Lung (tissue), 12 donors: Measurements from ENCODE around the gene MTUS2. TPM values are rescaled to one million over a fixed set of nuclear protein-coding genes. Genes with fewer than 3 reads are reported as not detected.

Experiments
- ATAC-seq: fragments of 200-7000 bp; cut with Tn5 transposase; one replicate; pipeline ENCODE4 v1.9.1; 2020; ENCODE audit warnings: moderate number of reproducible peaks; ENCODE audit not compliant: insufficient read depth, low FRiP score
- DNase-seq, 3 donors: peaks; one replicate each; pipeline ENCODE4 v3.0.0-alpha.2; 2013 to 2017
- H3K27ac ChIP-seq, 2 donors: one replicate each; pipeline ENCODE4 v1.5.1; 2013; ENCODE audit warnings: mild to moderate bottlenecking in 2 of 2, moderate library complexity in 2 of 2, control low read depth in 1 of 2, inconsistent platforms in 1 of 2, low read depth in 1 of 2, low read length in 1 of 2
- H3K27me3 ChIP-seq, 3 donors: one replicate each; pipeline ENCODE4 v1.5.1; 2013; ENCODE audit warnings: low read length in 2 of 3; ENCODE audit not compliant: control insufficient read depth in 3 of 3, insufficient read depth in 3 of 3
- H3K36me3 ChIP-seq, 4 donors: one replicate each; pipeline ENCODE4 v1.5.1; 2013; ENCODE audit warnings: low read length in 4 of 4, mild to moderate bottlenecking in 1 of 4, moderate library complexity in 1 of 4; ENCODE audit not compliant: control insufficient read depth in 4 of 4, insufficient read depth in 4 of 4
- H3K4me1 ChIP-seq, 5 donors: one replicate each; pipeline ENCODE4 v1.5.1; 2013; ENCODE audit warnings: low read length in 5 of 5, mild to moderate bottlenecking in 2 of 5, moderate library complexity in 1 of 5; ENCODE audit not compliant: control insufficient read depth in 5 of 5, insufficient read depth in 5 of 5
- H3K4me3 ChIP-seq: one replicate; pipeline ENCODE4 v1.5.1; 2013; ENCODE audit warnings: mild to moderate bottlenecking, control low read depth, moderate library complexity
- H3K9ac ChIP-seq, 2 donors: one replicate each; pipeline ENCODE4 v1.5.1; 2013; ENCODE audit warnings: low read length in 2 of 2, control low read depth in 1 of 2; ENCODE audit not compliant: insufficient read depth in 1 of 2
- H3K9me3 ChIP-seq, 4 donors: one replicate each; pipeline ENCODE4 v1.5.1; 2013; ENCODE audit warnings: low read length in 3 of 4, mild to moderate bottlenecking in 1 of 4, moderate library complexity in 1 of 4; ENCODE audit not compliant: control insufficient read depth in 4 of 4, insufficient read depth in 3 of 4
- WGBS, 2 donors: extraction: QIAGEN DNeasy Blood & Tissue Kit; methylation state at CpG; one replicate each; pipeline ENCODE4 v1.1.7; 2013; 5-methylcytosine and 5-hydroxymethylcytosine counted together
- polyA plus RNA-seq, 2 donors: library from polyadenylated mRNA; stranded (reverse); fragments of 200-250 nt; gene quantifications; one replicate each; pipeline ENCODE4 v1.2.1, GENCODE V29; 2013
- total RNA-seq, 2 donors: library from RNA; depleted of rRNA in 1 of 2; stranded (reverse); fragments of >200 nt in 1 of 2; gene quantifications; one replicate each; pipeline ENCODE4 v1.2.1, GENCODE V29; 2014 to 2021
- TF ChIP-seq, protein P1 (sequence below): IDR thresholded peaks from 2 replicates; pipeline ENCODE4 v1.5.1; 2012; ENCODE audit warnings: mild to moderate bottlenecking; ENCODE audit errors: control extremely low read depth, extremely low read depth
- donor health status: control.
- donor health status: control.
- donor health status: Bipolar disorder and iron deficiency.
- donor health status: healthy.
- donor health status: DM: yes; HTN: yes; CAD: no.

The MTUS2 gene
- total and polyA plus RNA-seq, 4 donors = 0.03 to 0.54 (median 0.08) TPM

DNA sequence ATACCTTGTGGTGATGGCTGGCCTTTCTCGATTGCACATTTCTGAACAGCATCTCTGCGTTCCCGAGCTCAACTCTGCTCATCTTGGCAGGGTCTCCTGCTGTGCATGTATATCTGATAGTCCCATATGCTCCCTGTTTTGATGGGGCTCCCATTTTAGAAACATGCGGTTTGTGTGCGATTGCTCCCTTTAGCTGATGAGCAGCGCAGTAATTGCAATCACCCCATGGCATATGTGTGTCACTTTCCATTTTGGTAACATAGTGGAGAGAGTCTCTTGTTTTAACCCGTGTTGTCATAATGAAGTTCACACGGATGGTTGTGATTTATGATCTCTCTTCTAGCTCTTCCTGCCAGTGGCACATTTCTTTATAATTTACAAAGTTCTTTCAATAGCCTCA, 144.7 kb downstream of the MTUS2 start:
- Histone ChIP-seq H3K27ac (no peak overlapping the region), H3K9me3 (no peaks in the 10 kb centered on the region), H3K4me1 (peaks cover 0 to 7% (median 0%) of the 10 kb centered on the region in 5 donors), H3K27me3 (no peaks in the 10 kb centered on the region), H3K36me3 (no peaks in the 10 kb centered on the region), H3K9ac (no peak overlapping the region), H3K4me3 (no peak overlapping the region)
- ATAC-seq (no peak), DNase-seq (no peak)
- TF ChIP-seq, protein P1, sequence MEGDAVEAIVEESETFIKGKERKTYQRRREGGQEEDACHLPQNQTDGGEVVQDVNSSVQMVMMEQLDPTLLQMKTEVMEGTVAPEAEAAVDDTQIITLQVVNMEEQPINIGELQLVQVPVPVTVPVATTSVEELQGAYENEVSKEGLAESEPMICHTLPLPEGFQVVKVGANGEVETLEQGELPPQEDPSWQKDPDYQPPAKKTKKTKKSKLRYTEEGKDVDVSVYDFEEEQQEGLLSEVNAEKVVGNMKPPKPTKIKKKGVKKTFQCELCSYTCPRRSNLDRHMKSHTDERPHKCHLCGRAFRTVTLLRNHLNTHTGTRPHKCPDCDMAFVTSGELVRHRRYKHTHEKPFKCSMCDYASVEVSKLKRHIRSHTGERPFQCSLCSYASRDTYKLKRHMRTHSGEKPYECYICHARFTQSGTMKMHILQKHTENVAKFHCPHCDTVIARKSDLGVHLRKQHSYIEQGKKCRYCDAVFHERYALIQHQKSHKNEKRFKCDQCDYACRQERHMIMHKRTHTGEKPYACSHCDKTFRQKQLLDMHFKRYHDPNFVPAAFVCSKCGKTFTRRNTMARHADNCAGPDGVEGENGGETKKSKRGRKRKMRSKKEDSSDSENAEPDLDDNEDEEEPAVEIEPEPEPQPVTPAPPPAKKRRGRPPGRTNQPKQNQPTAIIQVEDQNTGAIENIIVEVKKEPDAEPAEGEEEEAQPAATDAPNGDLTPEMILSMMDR = no peak
- WGBS, 2 donors = 88% methylated on average over 8 of the region's 8 CpGs

DNA sequence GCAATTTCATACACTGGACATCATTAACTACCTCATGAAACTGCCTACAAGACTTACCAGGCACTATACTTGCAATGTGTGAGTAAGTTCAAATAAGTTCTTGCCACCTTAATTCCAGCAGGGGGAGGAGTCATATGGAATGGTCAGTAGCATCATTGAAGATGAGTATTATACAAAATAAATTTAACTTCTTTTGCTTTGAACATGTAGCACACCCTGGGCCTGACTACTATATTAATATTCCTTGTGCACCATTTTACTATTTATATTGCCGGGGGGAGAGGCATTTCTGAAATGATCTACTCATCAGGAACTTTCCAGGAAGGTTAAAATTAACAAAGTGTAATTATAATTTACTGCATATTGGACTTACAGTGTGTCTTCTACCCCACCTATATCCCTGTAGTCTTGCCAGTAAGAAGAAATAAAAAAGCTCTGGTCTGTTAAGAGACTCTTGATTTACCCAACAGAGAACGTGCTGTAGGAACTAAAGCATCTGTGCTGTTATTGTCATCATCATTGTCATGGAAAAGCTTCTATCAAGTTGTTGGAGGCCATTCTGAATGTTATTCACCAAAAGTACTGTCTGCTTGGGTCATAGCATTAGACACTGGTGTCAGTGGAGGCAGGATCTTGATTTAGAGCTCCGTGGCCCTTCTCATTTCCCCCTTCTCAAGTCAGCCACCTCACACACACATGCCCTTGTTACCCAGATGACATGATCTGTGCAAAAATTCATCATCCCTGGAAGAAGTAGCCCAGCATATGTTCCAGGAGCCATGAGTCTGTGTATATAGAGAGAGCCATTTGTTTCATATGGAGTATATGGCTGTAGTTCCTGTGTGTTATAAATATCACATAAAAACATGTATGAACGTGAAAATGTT, 147.1 kb downstream of the MTUS2 start:
- H3K27me3 ChIP-seq = no peaks in the 10 kb centered on the region
- TF ChIP-seq, protein P1 = no peak
- H3K9ac ChIP-seq = no peak overlapping the region
- 76 to 86% methylated on average over 4 of the region's 4 CpGs for WGBS, 2 donors
- no peak overlapping the region for H3K4me3 ChIP-seq
- no peak overlapping the region for H3K27ac ChIP-seq
- no peak for DNase-seq
- H3K36me3 ChIP-seq = no peaks in the 10 kb centered on the region
- ATAC-seq = no peak
- no peaks in the 10 kb centered on the region for H3K9me3 ChIP-seq
- peaks cover 0 to 7% (median 0%) of the 10 kb centered on the region in 5 donors for H3K4me1 ChIP-seq

DNA sequence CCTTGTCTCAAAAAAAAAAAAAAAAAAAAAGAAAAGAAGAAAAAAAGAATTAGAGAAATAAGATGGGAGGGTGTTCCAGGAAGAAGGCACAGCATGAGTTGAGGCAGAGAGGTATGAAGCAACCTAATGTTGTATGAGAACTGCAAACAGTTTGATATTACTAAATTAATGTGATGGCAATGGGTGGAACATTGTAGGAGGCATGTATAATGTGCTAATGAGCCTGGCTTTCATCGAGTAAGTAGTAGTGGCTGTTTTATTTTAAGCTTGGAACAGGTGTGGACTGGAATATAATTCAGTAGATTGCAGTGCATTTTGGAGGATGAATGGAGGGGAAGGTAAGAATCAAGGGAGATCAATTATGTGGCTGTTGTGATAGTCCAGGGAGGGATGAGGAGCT, 156.1 kb downstream of the MTUS2 start:
- TF ChIP-seq, protein P1 = no peak
- ATAC-seq (no peak), DNase-seq (no peak)
- H3K9me3 ChIP-seq = no peaks in the 10 kb centered on the region
- no peaks in the 10 kb centered on the region for H3K4me1 ChIP-seq
- H3K27ac ChIP-seq = no peak overlapping the region
- H3K27me3 ChIP-seq = peaks cover 0 to 11% (median 0%) of the 10 kb centered on the region in 3 donors
- no peak overlapping the region for H3K9ac ChIP-seq
- 82 to 97% methylated on average over 1 of the region's 1 CpG for WGBS, 2 donors
- H3K36me3 ChIP-seq = no peaks in the 10 kb centered on the region
- no peak overlapping the region for H3K4me3 ChIP-seq

DNA sequence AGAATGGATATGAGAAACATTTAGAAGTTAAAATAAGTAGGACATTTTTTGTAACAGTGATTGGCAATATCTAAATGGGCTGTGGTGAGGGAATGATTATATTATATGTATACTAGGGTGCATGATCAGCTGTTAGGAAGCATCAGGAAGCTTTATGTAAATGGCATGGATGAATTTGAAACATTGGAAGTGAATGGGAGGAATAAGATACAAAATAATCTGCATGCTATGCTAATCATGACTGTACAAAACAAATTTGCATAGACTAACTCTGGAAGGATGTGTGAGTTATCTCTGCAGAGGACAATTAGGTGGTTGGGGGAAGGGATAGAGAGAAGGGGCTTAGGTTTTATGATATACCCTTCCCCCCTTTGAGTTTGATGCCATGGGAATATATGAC, 156.5 kb downstream of the MTUS2 start:
- no peak overlapping the region for H3K4me3 ChIP-seq
- H3K4me1 ChIP-seq = no peaks in the 10 kb centered on the region
- TF ChIP-seq, protein P1 = no peak
- ATAC-seq (no peak), DNase-seq (no peak)
- no peak overlapping the region for H3K9ac ChIP-seq
- peaks cover 0 to 2% (median 0%) of the 10 kb centered on the region in 4 donors for H3K9me3 ChIP-seq
- H3K36me3 ChIP-seq = no peaks in the 10 kb centered on the region
- H3K27ac ChIP-seq = no peak overlapping the region
- H3K27me3 ChIP-seq = peaks cover 0 to 11% (median 0%) of the 10 kb centered on the region in 3 donors
